ENCODE results near the gene PRKCA.

DNA sequence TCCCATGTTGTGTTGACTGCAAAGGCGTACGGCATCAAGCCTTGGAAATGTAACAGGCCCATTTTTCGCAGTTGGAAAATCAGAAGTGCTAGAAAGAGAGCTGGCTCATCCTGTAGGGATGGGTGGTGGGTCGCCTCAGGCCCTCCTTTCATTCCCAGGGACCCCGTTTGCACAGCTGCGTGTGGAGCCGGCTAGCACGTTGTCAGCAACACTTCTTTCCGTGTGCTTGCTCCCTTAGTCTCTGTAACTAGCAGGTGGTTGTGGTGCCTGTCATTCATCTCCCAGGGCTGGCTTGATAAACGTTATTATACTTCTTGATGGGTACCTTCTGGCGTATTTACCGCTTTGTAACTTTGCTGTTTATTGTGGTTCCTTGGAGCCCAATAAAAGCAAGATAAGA is 293.5 kb downstream of the PRKCA start:
- TF ChIP-seq CTCF (IDR thresholded peaks at IDR 0.05 in 2 of 3, conservative IDR thresholded peaks at IDR 0.05 in 1 of 3; ENCODE audit: insufficient read depth in 2 of 3, low read depth in 1 of 3, low read length in 3 of 3) (no peak), ZFP30 (CRISPR knock-in tag; IDR thresholded peaks at IDR 0.05; ENCODE audit: borderline replicate concordance) (no peak), HNRNPH1 (optimal IDR thresholded peaks at IDR 0.05; ENCODE audit: low read depth, low read length) (no peak), RBM15 (IDR thresholded peaks at IDR 0.05; ENCODE audit: insufficient read depth, low read length) (no peak), ZNF584 (CRISPR knock-in tag; IDR thresholded peaks at IDR 0.05; ENCODE audit: low read depth) (no peak), UBTF (IDR thresholded peaks at IDR 0.05; ENCODE audit: borderline replicate concordance in 1 of 2, low read depth in 2 of 2, low read length in 2 of 2) (no peak), NFE2 (IDR thresholded peaks at IDR 0.05; ENCODE audit: low read depth) (no peak)
- TF ChIP-seq, protein P1, sequence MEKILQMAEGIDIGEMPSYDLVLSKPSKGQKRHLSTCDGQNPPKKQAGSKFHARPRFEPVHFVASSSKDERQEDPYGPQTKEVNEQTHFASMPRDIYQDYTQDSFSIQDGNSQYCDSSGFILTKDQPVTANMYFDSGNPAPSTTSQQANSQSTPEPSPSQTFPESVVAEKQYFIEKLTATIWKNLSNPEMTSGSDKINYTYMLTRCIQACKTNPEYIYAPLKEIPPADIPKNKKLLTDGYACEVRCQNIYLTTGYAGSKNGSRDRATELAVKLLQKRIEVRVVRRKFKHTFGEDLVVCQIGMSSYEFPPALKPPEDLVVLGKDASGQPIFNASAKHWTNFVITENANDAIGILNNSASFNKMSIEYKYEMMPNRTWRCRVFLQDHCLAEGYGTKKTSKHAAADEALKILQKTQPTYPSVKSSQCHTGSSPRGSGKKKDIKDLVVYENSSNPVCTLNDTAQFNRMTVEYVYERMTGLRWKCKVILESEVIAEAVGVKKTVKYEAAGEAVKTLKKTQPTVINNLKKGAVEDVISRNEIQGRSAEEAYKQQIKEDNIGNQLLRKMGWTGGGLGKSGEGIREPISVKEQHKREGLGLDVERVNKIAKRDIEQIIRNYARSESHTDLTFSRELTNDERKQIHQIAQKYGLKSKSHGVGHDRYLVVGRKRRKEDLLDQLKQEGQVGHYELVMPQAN (IDR thresholded peaks at IDR 0.05; ENCODE audit: borderline replicate concordance) = no peak

Data from K562 (cell line).